GM18868 (cell line): ENCODE results near the gene RALGPS2.
"Not testable (repeated sequence)": the region's sequence is repeated elsewhere in the genome, so short reads cannot be mapped to it uniquely, and the experiment has no call there.

Experiments
- ATAC-seq: cut with Tn5 transposase; IDR thresholded peaks from one replicate; pipeline ENCODE4 v1.9.1; 2021; ENCODE audit warnings: mild to moderate bottlenecking, moderate library complexity; ENCODE audit not compliant: unreplicated experiment

RALGPS2 gene

GRCh38 chr1:178940068-178940765 lies 215.2 kb downstream of the RALGPS2 start:
- ATAC-seq, result no peak

GRCh38 chr1:178941261-178941689 lies 216.2 kb downstream of the RALGPS2 start:
- ATAC-seq, result no peak

DNA sequence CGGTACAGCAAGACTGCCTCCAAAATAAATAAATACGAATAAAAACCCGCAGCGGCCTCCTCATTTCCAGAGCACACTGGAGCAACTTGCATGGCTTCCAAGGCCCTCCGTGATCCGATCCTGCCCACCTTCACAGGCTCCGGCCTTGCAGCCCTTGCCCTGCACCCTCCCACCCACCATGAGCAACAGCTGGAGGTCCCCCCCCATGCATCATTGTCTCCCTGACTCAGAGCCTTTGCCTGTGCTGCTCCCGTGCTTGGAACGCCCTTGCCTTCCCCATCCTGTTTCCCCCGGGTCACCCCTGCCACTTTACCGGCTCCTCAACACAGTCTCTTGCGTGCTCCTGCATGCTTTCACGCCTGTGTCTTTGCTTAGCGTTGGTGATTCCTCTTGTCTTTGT lies 216.8 kb downstream of the RALGPS2 start:
- no peak for ATAC-seq

- no peak for ATAC-seq
These were observed 217.5 kb downstream of the RALGPS2 start for GRCh38 chr1:178942285-178943198.

DNA sequence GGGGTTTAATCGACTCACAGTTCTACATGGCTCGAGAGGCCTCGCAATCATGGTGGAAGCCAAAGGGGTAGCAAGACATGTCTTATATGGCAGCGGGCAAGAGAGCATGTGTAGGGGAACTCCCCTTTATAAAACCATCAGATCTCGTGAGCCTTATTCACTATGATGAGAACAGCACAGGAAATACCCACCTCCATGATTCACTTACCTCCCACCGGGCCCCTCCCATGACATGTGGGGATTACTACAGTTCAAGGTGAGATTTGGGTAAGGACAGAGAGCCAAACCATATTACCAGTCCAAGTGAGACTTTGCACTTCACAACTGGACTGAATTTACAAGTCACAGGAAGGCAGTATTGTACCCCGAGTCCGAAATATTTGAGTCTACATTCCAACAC lies 219.7 kb downstream of the RALGPS2 start:
- ATAC-seq, result no peak

DNA sequence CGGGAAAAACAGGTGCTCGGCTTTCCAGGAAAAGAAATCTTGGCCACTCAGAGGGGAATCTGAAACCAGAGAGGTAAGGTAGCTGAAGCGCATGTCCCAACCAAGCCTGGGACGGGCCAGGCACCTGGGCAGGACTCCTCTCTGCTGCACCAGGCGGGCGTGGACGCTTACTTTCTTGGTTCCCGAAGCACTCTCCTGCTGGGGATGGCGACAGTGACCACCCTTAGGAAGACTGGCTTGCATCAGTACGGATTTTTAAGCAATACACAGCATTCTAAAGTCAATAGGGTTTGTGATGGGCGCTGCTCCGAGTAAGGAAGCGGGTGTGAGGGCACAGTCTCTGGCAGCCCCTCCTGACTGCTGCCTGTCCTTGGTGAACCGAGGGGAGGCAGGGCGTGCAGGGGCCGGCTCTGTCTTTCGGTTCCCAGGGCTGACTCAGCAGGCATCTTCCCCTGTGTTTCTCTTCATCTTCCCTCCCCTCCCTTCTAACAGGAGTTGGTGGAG lies 220.8 kb downstream of the RALGPS2 start:
- ATAC-seq, result no peak

- no peak for ATAC-seq
These were observed 221.4 kb downstream of the RALGPS2 start for GRCh38 chr1:178946416-178946815.

DNA sequence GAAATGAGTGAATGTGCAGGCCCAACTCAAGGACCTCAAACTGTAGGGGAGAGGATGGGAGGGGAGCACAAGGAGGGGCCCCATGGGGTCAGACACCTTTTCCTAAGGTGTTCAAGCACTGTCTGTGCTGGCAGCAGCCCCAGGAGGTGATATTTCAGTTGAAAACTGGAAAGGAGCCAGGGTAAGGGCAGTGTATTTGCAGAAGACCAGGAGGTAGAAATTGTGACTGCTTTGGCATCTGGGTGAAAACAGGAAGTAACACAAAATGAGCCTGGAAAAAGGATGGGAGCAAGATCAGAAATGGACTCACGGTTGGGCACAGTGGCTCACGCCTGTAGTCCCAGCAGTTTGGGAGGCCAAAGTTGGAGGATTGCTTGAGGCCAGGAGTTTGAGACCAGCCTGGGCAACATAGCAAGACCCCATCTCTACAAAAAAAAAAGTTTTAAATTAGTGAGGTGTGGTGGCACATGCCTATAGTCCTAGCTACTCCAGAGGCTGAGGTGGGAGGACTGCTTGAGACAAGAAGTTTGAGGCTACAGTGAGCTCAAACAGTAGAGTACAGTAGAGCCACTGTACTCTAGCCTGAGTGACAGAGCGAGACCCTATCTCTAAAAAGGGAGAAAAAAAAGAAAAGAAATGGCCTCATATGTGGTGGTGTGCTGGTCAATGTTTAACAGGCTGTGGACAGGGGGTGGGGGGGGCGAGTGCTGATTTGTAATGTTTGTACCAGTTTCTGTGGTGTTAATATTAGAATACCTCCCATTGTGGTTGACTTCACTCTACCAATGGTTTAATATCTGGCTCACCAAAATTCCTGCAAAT lies 222.0 kb downstream of the RALGPS2 start:
- no peak for ATAC-seq

GRCh38 chr1:178947677-178947981 lies 222.6 kb downstream of the RALGPS2 start:
- no peak for ATAC-seq

GRCh38 chr1:178948676-178949075 lies 223.6 kb downstream of the RALGPS2 start:
- no peak for ATAC-seq

GRCh38 chr1:178949866-178950265 lies 224.8 kb downstream of the RALGPS2 start:
- not testable (repeated sequence) for ATAC-seq

- no peak for ATAC-seq
These were observed 226.6 kb downstream of the RALGPS2 start for GRCh38 chr1:178951600-178951999.

GRCh38 chr1:178953034-178953433 lies 228.0 kb downstream of the RALGPS2 start:
- no peak for ATAC-seq

- ATAC-seq, result no peak
These were observed 228.7 kb downstream of the RALGPS2 start for GRCh38 chr1:178953538-178954324.

- ATAC-seq, result no peak
These were observed 229.3 kb downstream of the RALGPS2 start for GRCh38 chr1:178954325-178954690.

- no peak for ATAC-seq
These were observed 229.9 kb downstream of the RALGPS2 start for GRCh38 chr1:178954937-178955336.

GRCh38 chr1:178955391-178955954 lies 230.4 kb downstream of the RALGPS2 start:
- no peak for ATAC-seq

GRCh38 chr1:178958491-178958890 lies 233.4 kb downstream of the RALGPS2 start:
- no peak for ATAC-seq

DNA sequence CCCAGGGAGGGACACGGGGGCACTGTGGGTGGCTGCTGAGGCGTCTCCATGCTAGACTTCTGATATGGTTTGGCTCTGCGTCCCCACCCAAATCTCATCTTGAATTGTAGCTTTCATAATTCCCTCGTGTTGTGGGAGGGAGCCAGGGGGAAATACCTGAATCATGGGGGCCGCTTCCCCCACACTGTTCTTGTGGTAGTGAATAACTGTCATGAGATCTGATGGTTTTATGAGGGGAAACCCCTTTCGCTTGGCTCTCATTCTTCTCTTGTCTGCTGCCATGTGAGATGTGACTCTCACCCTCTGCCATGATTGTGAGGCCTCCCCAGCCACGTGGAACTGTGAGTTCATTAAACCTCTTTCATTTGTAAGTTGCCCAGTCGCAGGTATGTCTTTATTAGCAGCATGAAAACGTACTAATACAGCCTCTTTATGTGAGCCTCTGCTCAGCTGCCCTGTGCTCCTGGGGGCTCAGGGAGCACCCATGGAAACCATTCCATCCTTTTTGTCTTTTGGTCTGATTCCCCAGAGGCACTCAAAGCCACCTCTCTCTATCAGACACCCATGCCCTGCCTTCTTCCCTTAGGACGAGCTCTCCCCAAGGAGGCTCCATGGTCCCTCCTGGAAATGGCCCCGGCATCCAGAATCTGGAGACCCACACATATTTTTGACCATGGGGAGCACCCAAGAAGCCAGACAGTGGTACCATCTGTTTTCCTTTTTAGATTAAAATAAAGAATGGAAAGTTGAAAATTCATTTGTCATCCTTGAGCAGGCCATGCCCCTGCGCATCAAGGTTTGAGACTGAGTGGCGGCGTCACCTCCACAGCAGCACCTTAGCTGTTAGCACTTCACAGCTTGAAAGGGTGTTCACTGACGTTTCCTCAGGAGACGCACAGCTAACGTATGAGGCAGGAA lies 234.8 kb downstream of the RALGPS2 start:
- no peak for ATAC-seq
